Muscle of leg (tissue), 11 donors: ENCODE results near the gene LRRC40. TPM values are rescaled to one million over a fixed set of nuclear protein-coding genes. Genes with fewer than 3 reads are reported as not detected.
"Not testable (repeated sequence)": the region's sequence is repeated elsewhere in the genome, so short reads cannot be mapped to it uniquely, and the experiment has no call there.

Experiments
- DNase-seq: peaks from one replicate; pipeline ENCODE4 v3.0.0; 2013
- H3K27ac ChIP-seq: one replicate; pipeline ENCODE4 v1.5.1; 2013; ENCODE audit warnings: mild to moderate bottlenecking, low read length, control low read depth
- H3K27me3 ChIP-seq: one replicate; pipeline ENCODE4 v1.6.1; 2013; ENCODE audit warnings: low read length; ENCODE audit not compliant: control insufficient read depth, insufficient read depth
- H3K36me3 ChIP-seq: one replicate; pipeline ENCODE4 v1.6.1; 2013; ENCODE audit warnings: low read length; ENCODE audit not compliant: control insufficient read depth, insufficient read depth
- H3K4me1 ChIP-seq: one replicate; pipeline ENCODE4 v1.6.1; 2013; ENCODE audit warnings: low read length; ENCODE audit not compliant: control insufficient read depth, insufficient read depth
- H3K4me3 ChIP-seq: one replicate; pipeline ENCODE4 v1.5.1; 2013; ENCODE audit warnings: low read length, control low read depth
- H3K9me3 ChIP-seq: replicated peaks from 2 replicates; pipeline ENCODE4 v1.6.1; 2013; ENCODE audit warnings: low read depth, low read length; ENCODE audit not compliant: control insufficient read depth
- WGBS: methylation state at CpG from one replicate; pipeline ENCODE4 v1.1.5; 2013; ENCODE audit warnings: missing lambda C conversion rate; ENCODE audit not compliant: insufficient coverage; 5-methylcytosine and 5-hydroxymethylcytosine counted together
- polyA plus RNA-seq, 8 donors: library from polyadenylated mRNA; unstranded; fragments of 120-200 nt; gene quantifications; one replicate each; pipeline versions ENCODE4 v1.2.1 to v1.2.3, GENCODE V29; 2013; ENCODE audit warnings: inconsistent platforms in 1 of 8, low replicate concordance in 1 of 8; ENCODE audit not compliant: insufficient read length in 8 of 8, insufficient read depth in 1 of 8
- total RNA-seq: library from RNA; stranded (reverse); fragments of 120-200 nt; gene quantifications from one replicate; pipeline ENCODE4 v1.2.4, GENCODE V29; 2013

Gene LRRC40
- total and polyA plus RNA-seq, 9 donors: 13.9 to 19.7 (median 16.9) TPM

- Histone ChIP-seq H3K27ac (peak overlapping the region; percentile 96), H3K4me3 (no peak overlapping the region), H3K36me3 (peaks cover 15% of the 10 kb centered on the region), H3K9me3 (no peaks in the 10 kb centered on the region), H3K4me1 (peaks cover 3% of the 10 kb centered on the region), H3K27me3 (no peaks in the 10 kb centered on the region)
- DNase-seq: no peak
- no CpG with 5 or more reads among the region's 3 CpGs for WGBS
These were observed 17.4 kb upstream of the LRRC40 start for GRCh38 chr1:70222716-70223235.

GRCh38 chr1:70221238-70222121 lies 16.1 kb upstream of the LRRC40 start, which contains the start of gene SRSF11:
TSS of gene SRSF11 (plus strand) at chr1:70221380. CDS start at chr1:70221637, 257 bp downstream.
- Histone ChIP-seq H3K27ac (peak within 1 kb of the TSS; percentile 96), H3K36me3 (peaks cover 15% of the 10 kb centered on the region), H3K4me3 (peak within 1 kb of the TSS; percentile 58), H3K4me1 (peaks cover 3% of the 10 kb centered on the region), H3K9me3 (no peaks in the 10 kb centered on the region), H3K27me3 (no peaks in the 10 kb centered on the region)
- under 1% methylated on average over 48 of the region's 74 CpGs for WGBS
- peak; percentile 98 for DNase-seq

DNA sequence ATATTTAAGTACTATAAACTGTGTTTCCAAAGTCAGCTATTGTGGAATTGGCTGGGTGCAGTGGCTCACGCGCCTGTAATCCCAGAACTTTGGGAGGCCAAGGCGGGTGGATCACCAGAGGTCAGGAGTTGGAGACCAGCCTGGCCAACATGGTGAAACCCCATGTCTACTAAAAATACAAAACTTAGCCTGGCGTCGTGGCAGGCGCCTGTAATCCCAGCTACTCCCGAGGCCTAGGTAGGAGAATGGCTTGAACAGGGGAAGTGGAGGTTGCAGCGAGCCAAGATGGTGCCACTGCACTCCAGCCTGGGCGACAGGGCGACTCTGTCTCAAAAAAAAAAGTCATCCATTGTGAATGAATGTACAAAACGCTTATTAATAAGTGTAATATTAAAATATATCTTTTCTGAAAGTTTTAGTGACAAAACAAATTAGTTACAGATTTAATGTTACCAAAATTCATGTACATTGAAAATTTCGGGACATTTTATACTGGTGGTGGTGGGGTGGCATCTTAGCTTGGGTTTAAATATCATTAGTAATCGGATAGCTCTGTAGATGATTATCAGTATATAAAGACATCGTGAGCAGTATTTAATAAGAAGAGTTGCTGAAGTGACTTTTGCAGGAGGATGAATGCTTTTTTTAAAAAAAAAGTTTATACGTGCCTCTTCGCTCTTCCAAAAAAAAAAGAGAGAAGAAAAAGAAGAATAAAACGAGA lies 15.3 kb upstream of the LRRC40 start:
- no peak for DNase-seq
- peak overlapping the region; percentile 96 for H3K27ac ChIP-seq

DNA sequence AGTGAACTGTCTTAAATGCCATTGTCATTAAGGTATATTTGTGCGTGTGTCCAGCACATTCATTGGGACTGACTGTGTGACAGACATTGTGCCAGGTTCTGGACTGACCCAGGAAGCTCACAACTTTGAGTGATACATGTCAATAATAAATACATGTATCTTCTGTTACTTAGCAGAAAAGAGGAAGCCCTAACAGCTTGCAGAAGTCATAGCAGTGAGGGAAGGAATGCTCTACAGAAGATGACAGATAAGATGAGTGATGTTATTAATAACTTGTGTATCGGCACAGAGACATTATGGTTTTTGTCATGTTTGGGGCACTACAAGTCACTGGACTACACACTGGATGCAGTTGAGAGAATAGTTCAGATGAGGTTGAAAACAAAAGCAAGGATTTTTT lies 14.6 kb upstream of the LRRC40 start:
- Histone ChIP-seq H3K27ac (no peak overlapping the region), H3K27me3 (no peaks in the 10 kb centered on the region), H3K36me3 (peaks cover 16% of the 10 kb centered on the region), H3K4me3 (no peak overlapping the region), H3K9me3 (no peaks in the 10 kb centered on the region), H3K4me1 (peaks cover 3% of the 10 kb centered on the region)
- DNase-seq: no peak
- WGBS: 75% methylated on average over 1 of the region's 2 CpGs

More for the DNA sequence above, 15.3 kb upstream of the LRRC40 start:
- Histone ChIP-seq H3K4me1 (peaks cover 3% of the 10 kb centered on the region), H3K4me3 (peak overlapping the region; percentile 58), H3K27me3 (no peaks in the 10 kb centered on the region), H3K36me3 (peaks cover 17% of the 10 kb centered on the region), H3K9me3 (no peaks in the 10 kb centered on the region)
- WGBS: 24% methylated on average over 5 of the region's 17 CpGs

DNA sequence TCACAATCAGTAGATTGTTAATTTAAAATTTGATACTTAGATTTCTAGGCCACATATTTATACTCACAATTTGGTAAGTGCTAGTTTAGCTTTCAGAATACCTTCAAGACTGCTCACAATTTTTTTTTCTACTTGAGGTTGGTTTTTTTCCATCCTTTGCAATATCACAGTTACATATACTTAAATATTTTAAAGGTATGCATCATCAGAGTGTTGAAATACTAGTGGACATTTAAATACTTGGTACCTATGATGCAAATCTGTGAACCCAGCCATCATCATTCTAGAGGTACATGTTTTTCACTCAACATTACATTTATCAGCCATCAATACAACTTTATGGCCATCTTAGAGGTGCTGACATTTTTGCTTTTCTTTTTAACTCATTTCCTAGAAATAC lies 6.2 kb upstream of the LRRC40 start:
- H3K27ac ChIP-seq: no peak overlapping the region
- peaks cover 19% of the 10 kb centered on the region for H3K36me3 ChIP-seq
- no peak for DNase-seq
- H3K27me3 ChIP-seq: no peaks in the 10 kb centered on the region
- H3K4me3 ChIP-seq: no peak overlapping the region
- H3K9me3 ChIP-seq: no peaks in the 10 kb centered on the region
- peaks cover 9% of the 10 kb centered on the region for H3K4me1 ChIP-seq

DNA sequence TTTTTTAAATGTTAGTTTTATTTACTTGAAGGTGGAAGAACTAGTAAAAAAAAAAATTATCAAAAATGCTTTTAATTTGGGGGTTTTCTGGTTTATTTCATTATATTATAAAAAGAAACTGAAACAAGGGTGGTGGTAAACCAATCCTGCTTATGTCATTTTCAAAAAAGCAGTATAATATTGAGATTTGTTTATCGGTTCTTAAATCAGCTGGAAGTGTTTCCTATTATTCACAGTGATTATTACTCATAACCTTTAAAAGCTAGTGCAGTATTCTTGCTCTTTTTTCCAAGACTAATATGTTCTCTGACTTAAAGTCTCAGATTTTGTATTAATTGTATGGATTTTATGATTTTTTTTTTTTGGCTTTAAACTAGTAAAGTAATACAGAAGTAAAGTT lies 5.4 kb upstream of the LRRC40 start:
- no peaks in the 10 kb centered on the region for H3K27me3 ChIP-seq
- no peak overlapping the region for H3K4me3 ChIP-seq
- H3K4me1 ChIP-seq: peaks cover 9% of the 10 kb centered on the region
- H3K9me3 ChIP-seq: no peaks in the 10 kb centered on the region
- H3K36me3 ChIP-seq: peaks cover 18% of the 10 kb centered on the region
- no CpG with 5 or more reads among the region's 1 CpG for WGBS
- H3K27ac ChIP-seq: no peak overlapping the region
- DNase-seq: no peak

DNA sequence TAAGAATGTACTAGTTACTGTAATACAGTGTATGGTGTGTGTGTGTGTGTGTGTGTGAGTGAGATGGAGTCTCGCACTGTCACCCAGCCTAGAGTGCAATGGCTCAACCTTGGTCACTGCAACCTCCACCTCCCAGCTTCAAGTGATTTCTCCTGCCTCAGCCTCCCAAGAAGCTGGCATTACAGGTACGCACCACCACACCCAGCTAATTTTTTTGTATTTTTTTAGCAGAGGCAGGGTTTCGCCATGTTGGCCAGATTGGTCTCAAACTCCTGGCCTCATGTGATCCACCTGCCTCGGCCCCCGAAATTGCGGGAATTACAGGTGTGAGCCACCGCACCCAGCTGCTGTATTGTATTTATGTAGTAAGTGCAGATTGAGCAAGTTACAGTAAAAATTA lies 2.9 kb upstream of the LRRC40 start:
- Histone ChIP-seq H3K4me3 (no peak overlapping the region), H3K27me3 (no peaks in the 10 kb centered on the region), H3K4me1 (peaks cover 12% of the 10 kb centered on the region), H3K9me3 (no peaks in the 10 kb centered on the region), H3K27ac (no peak overlapping the region), H3K36me3 (peaks cover 13% of the 10 kb centered on the region)
- DNase-seq: no peak
- WGBS: 95% methylated on average over 4 of the region's 7 CpGs

DNA sequence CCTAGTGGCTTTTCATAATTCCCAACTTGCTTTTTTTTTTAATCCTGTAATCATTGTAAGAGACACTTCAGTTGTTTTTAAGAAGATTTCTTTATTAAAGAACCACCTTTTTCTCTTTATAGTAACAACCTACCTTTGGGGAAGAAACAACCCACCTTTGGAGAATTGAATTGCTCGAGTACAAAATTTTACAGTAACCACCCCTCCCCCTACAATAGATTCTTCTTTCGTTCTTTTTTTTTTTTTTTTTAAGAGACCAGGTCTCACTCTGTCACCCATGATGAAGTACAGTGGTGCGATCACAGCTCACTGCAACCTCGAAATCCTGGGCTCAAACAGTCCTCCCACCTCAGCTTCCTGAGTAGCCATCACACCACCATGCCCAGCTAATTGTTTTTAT lies 2.1 kb upstream of the LRRC40 start:
- H3K4me3 ChIP-seq: no peak overlapping the region
- H3K27me3 ChIP-seq: no peaks in the 10 kb centered on the region
- peaks cover 9% of the 10 kb centered on the region for H3K36me3 ChIP-seq
- H3K4me1 ChIP-seq: peaks cover 12% of the 10 kb centered on the region
- H3K27ac ChIP-seq: no peak overlapping the region
- H3K9me3 ChIP-seq: no peaks in the 10 kb centered on the region
- WGBS: 78% methylated on average over 2 of the region's 4 CpGs
- no peak for DNase-seq

DNA sequence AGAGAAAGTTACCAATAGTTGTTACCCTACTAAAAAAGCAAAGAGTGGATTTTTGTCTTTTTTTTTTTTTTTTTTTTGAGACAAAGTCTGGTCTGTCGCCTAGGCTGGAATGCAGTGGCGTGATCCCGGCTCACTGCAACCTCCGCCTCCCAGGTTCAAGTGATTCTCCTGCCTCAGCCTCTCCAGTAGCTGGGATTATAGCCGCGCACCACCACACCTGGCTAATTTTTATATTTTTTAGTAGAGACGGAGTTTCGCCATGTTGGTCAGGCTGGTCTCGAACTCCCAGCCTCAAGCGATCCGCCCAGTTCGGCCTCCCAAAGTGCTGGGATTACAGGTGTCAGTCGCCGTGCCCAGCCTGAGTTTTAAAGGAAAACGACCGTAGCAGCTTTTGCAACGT lies 1.5 kb upstream of the LRRC40 start:
- peaks cover 12% of the 10 kb centered on the region for H3K4me1 ChIP-seq
- not testable (repeated sequence) for H3K27me3 ChIP-seq, H3K36me3 ChIP-seq, DNase-seq, H3K9me3 ChIP-seq
- peak overlapping the region; percentile 99 for H3K27ac ChIP-seq
- 86% methylated on average over 13 of the region's 17 CpGs for WGBS
- peak overlapping the region; percentile 90 for H3K4me3 ChIP-seq

- no peaks in the 10 kb centered on the region for H3K27me3 ChIP-seq
- H3K36me3 ChIP-seq: peaks cover 9% of the 10 kb centered on the region
- 0% methylated on average over 11 of the region's 11 CpGs for WGBS
- peaks cover 12% of the 10 kb centered on the region for H3K4me1 ChIP-seq
- H3K4me3 ChIP-seq: peak overlapping the region; percentile 90
- H3K9me3 ChIP-seq: no peaks in the 10 kb centered on the region
- no peak for DNase-seq
- H3K27ac ChIP-seq: peak overlapping the region; percentile 99
These were observed 327 bp downstream of the LRRC40 start for GRCh38 chr1:70205071-70205433.
